ENCODE measurements around the gene RBM25.
A peak's percentile ranks its signal among the peaks of the same experiment; 100 is the strongest.

Gene RBM25

GRCh38 chr14:73102806-73103497 is 44.6 kb downstream of the RBM25 start:
- H3K4me3 ChIP-seq (replicated peaks in 1 of 2; ENCODE audit: low read depth in 2 of 2, low read length in 2 of 2) = no peak overlapping the region
- TF ChIP-seq CTCF (IDR thresholded peaks at IDR 0.05; ENCODE audit: low read depth, low read length) = no peak
- DNase-seq (ENCODE audit: low read depth in 2 of 2) = no peak

GRCh38 chr14:73105050-73105449 is 46.7 kb downstream of the RBM25 start:
- peak in 1 of 2 donors; percentile 8 for DNase-seq (ENCODE audit: low read depth in 2 of 2)
- no peak for TF ChIP-seq CTCF (IDR thresholded peaks at IDR 0.05; ENCODE audit: low read depth, low read length)
- no peak overlapping the region for H3K4me3 ChIP-seq (replicated peaks in 1 of 2; ENCODE audit: low read depth in 2 of 2, low read length in 2 of 2)

GRCh38 chr14:73105727-73106126 is 47.4 kb downstream of the RBM25 start:
- DNase-seq (ENCODE audit: low read depth in 2 of 2) = no peak
- TF ChIP-seq CTCF (IDR thresholded peaks at IDR 0.05; ENCODE audit: low read depth, low read length) = no peak
- no peak overlapping the region for H3K4me3 ChIP-seq (replicated peaks in 1 of 2; ENCODE audit: low read depth in 2 of 2, low read length in 2 of 2)

GRCh38 chr14:73116079-73116665 is 57.8 kb downstream of the RBM25 start:
- TF ChIP-seq CTCF (IDR thresholded peaks at IDR 0.05; ENCODE audit: low read depth, low read length) = no peak
- H3K4me3 ChIP-seq (replicated peaks in 1 of 2; ENCODE audit: low read depth in 2 of 2, low read length in 2 of 2) = no peak overlapping the region
- no peak for DNase-seq (ENCODE audit: low read depth in 2 of 2)

- no peak overlapping the region for H3K4me3 ChIP-seq (replicated peaks in 1 of 2; ENCODE audit: low read depth in 2 of 2, low read length in 2 of 2)
- no peak for DNase-seq (ENCODE audit: low read depth in 2 of 2)
- TF ChIP-seq CTCF (IDR thresholded peaks at IDR 0.05; ENCODE audit: low read depth, low read length) = no peak
Observed at GRCh38 chr14:73124180-73124894, 66.0 kb downstream of the RBM25 start.

GRCh38 chr14:73125169-73125588 is 66.8 kb downstream of the RBM25 start:
- TF ChIP-seq CTCF (IDR thresholded peaks at IDR 0.05; ENCODE audit: low read depth, low read length) = no peak
- DNase-seq (ENCODE audit: low read depth in 2 of 2) = no peak
- no peak overlapping the region for H3K4me3 ChIP-seq (replicated peaks in 1 of 2; ENCODE audit: low read depth in 2 of 2, low read length in 2 of 2)
